ENCODE data around the gene PACSIN1. TPM values are rescaled to one million over a fixed set of nuclear protein-coding genes. Genes with fewer than 3 reads are reported as not detected.

PACSIN1 gene
- total RNA-seq, 4 donors from 2014 or later, result 0.28 TPM; not detected in 3

DNA sequence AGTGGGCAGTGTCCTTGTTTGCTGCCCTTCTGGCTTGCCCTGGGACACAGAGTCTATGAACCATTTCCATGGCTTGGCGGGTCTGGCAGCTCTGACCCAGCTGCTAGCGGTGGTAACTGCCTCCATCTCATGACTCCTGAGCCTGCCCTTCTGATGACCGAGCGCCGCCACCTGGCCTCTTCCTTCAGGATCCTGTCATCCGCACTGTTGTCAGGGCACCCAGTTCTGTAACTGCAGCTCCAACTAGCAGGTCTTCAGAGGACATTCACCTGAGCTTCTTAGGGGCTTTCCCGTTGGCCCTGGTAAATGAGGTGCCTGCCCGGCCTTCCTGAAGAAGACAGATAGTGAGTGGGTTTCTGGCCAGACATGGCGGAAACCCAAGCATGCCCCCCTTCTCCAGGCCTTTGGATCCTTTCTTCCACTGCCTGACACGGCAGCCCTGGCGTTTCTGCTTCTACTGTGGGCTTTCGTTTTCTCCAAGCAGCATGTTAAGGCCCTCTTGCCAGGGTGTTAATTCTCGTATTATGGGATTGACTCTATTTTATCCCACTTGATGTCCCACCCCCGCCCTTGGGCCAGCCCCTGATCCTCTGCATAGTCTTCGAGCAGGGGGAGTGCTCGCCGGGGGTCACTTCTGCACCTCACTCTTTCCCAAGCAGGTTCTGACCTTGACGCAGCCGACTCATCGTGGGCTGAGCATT is 24.7 kb downstream of the PACSIN1 start:
- H3K27me3 ChIP-seq, result no peaks in the 10 kb centered on the region
- H3K4me3 ChIP-seq, result peak overlapping the region; percentile 10 to 28
- DNase-seq, result no peak
- no peaks in the 10 kb centered on the region for H3K9me3 ChIP-seq
- H3K27ac ChIP-seq, result peak overlapping the region; percentile 74
- intact Hi-C loops (cut with DNase I; ENCODE audit: low total_unique reads), result no loop called here
- H3K4me1 ChIP-seq, result no peaks in the 10 kb centered on the region
- TF ChIP-seq POLR2A (IDR thresholded peaks at IDR 0.05), result no peak
- H3K36me3 ChIP-seq, result no peaks in the 10 kb centered on the region

GRCh38 chr6:34491091-34491430 is 25.2 kb downstream of the PACSIN1 start:
- H3K9me3 ChIP-seq, result no peaks in the 10 kb centered on the region
- no peaks in the 10 kb centered on the region for H3K36me3 ChIP-seq
- H3K4me1 ChIP-seq, result no peaks in the 10 kb centered on the region
- peak overlapping the region; percentile 10 to 28 for H3K4me3 ChIP-seq
- TF ChIP-seq, protein P1, sequence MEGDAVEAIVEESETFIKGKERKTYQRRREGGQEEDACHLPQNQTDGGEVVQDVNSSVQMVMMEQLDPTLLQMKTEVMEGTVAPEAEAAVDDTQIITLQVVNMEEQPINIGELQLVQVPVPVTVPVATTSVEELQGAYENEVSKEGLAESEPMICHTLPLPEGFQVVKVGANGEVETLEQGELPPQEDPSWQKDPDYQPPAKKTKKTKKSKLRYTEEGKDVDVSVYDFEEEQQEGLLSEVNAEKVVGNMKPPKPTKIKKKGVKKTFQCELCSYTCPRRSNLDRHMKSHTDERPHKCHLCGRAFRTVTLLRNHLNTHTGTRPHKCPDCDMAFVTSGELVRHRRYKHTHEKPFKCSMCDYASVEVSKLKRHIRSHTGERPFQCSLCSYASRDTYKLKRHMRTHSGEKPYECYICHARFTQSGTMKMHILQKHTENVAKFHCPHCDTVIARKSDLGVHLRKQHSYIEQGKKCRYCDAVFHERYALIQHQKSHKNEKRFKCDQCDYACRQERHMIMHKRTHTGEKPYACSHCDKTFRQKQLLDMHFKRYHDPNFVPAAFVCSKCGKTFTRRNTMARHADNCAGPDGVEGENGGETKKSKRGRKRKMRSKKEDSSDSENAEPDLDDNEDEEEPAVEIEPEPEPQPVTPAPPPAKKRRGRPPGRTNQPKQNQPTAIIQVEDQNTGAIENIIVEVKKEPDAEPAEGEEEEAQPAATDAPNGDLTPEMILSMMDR (IDR thresholded peaks at IDR 0.05), result no peak
- no peak for TF ChIP-seq POLR2A (IDR thresholded peaks at IDR 0.05)
- H3K27me3 ChIP-seq, result no peaks in the 10 kb centered on the region
- peak; percentile 37 to 40 for DNase-seq
- H3K27ac ChIP-seq, result peak overlapping the region; percentile 74
- intact Hi-C loops (cut with DNase I; ENCODE audit: low total_unique reads), result no loop called here

GRCh38 chr6:34493344-34493743 is 27.5 kb downstream of the PACSIN1 start:
- intact Hi-C loops (cut with DNase I; ENCODE audit: low total_unique reads), result no loop called here
- Histone ChIP-seq H3K4me1 (no peaks in the 10 kb centered on the region), H3K27me3 (no peaks in the 10 kb centered on the region), H3K36me3 (no peaks in the 10 kb centered on the region), H3K4me3 (no peak overlapping the region), H3K9me3 (no peaks in the 10 kb centered on the region), H3K27ac (no peak overlapping the region)
- TF ChIP-seq, protein P1 (IDR thresholded peaks at IDR 0.05), result no peak
- no peak for TF ChIP-seq POLR2A (IDR thresholded peaks at IDR 0.05)
- DNase-seq, result no peak

DNA sequence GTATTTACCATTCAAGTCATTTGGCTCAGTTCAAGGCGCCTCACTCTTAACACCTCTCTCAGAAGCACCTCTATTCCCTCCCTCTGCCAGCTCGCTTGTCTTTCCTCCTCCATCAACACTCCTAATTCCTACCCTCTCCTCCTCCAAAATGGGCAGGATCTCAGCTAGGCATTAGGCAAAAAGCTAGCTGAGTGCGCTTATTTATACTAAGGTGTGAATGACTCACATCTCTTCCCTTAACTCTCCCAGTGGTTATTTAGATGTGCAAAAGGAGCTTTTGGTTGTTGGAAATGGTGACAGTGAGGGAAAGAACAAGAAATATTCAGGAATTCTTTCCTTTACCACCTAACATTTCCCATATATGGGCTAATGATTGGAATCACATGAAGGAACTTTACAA is 29.1 kb downstream of the PACSIN1 start:
- TF ChIP-seq, protein P1 (IDR thresholded peaks at IDR 0.05), result no peak
- no peak for TF ChIP-seq POLR2A (IDR thresholded peaks at IDR 0.05)

DNA sequence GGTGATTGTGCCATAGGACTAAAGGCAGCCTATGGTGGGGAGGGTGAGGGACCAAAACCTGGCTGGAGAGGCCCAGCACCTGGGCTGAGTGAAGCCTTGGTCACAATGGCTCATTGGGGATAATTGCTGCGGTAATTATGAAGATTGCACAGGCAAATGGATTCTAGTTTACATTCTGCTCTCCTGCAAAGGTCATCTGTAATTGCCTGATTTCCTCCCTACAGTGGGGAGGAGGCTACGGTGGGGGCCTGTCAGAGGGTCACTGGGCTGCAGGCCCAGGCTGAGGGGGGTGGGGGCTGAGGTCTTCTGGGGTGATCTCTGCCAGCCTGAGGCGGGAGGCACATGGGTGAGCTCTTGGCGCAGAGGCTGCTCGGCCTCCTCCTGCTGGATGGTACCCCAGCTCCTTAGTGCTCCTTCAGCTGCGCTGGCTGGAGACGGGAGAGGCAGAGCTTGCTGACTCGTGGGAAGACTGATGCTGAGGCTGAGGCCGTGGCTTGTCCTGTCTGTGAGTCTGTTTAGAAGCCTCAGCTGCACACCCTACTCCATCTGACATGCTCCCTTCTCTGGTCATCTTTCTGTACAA is 30.3 kb downstream of the PACSIN1 start:
- TF ChIP-seq, protein P1 (IDR thresholded peaks at IDR 0.05), result no peak
- TF ChIP-seq POLR2A (IDR thresholded peaks at IDR 0.05), result no peak
- no peak for DNase-seq
- H3K36me3 ChIP-seq, result no peaks in the 10 kb centered on the region
- no peaks in the 10 kb centered on the region for H3K4me1 ChIP-seq
- intact Hi-C loops (cut with DNase I; ENCODE audit: low total_unique reads), result no loop called here
- H3K27me3 ChIP-seq, result no peaks in the 10 kb centered on the region
- no peak overlapping the region for H3K4me3 ChIP-seq
- H3K27ac ChIP-seq, result no peak overlapping the region
- H3K9me3 ChIP-seq, result peaks cover 0 to 2% of the 10 kb centered on the region in 2 donors

More for the DNA sequence above, 29.1 kb downstream of the PACSIN1 start:
- Histone ChIP-seq H3K27me3 (no peaks in the 10 kb centered on the region), H3K36me3 (no peaks in the 10 kb centered on the region), H3K27ac (no peak overlapping the region), H3K9me3 (no peaks in the 10 kb centered on the region), H3K4me1 (no peaks in the 10 kb centered on the region), H3K4me3 (no peak overlapping the region)
- intact Hi-C loops (cut with DNase I; ENCODE audit: low total_unique reads), result no loop called here
- DNase-seq, result no peak
